K562 (cell line): ENCODE results near the gene ARF1. TPM values are rescaled to one million over a fixed set of nuclear protein-coding genes. Genes with fewer than 3 reads are reported as not detected.

Experiments used
- HDAC6 ChIP-seq: IDR thresholded peaks from 2 replicates; pipeline ENCODE4 v1.6.1; 2012; ENCODE audit warnings: low read depth, mild to moderate bottlenecking, control low read depth, inconsistent platforms, low read length, moderate library complexity
- KDM2B ChIP-seq: fragments of 250-450 bp; sonication (Bioruptor Pico); IDR thresholded peaks from 2 replicates; pipeline ENCODE4 v1.8.0; 2021; ENCODE audit warnings: mild to moderate bottlenecking, moderate library complexity
- TCFL5 ChIP-seq: fragments of 250-450 bp; sonication (Bioruptor Pico); conservative IDR thresholded peaks from 2 replicates; pipeline ENCODE4 v1.6.1; 2021; ENCODE audit warnings: mild to moderate bottlenecking, moderate library complexity, matching md5 sums
- ZC3H4 ChIP-seq: sonication (generic); formaldehyde crosslinking; IDR thresholded peaks from 2 replicates; pipeline ENCODE4 v1.9.0; 2021; ENCODE audit warnings: missing genetic modification reagents, borderline replicate concordance
- ZNF561 ChIP-seq: fragments of 450-650 bp; formaldehyde crosslinking; conservative IDR thresholded peaks from 2 replicates; pipeline ENCODE4 v1.4.0; 2020; ENCODE audit warnings: mild to moderate bottlenecking, moderate library complexity
- polyA plus RNA-seq, 8 experiments: library from polyadenylated mRNA; depleted of rRNA in 4 of 8; stranded (reverse) in 5 of 8; unstranded in 3 of 8; fragments of >200 nt; fragmentation: Nextera tagmentation in 2 of 8; fragmentation: Illumina TruSeq in 1 of 8; extraction: Ambion mirVana in 2 of 8; extraction: Trizol in 1 of 8; gene quantifications; 2 replicates each; pipeline versions ENCODE4 v1.2.1 to v1.2.3, GENCODE V29; 2011 to 2014; ENCODE audit warnings: inconsistent platforms in 1 of 8, missing spikeins in 1 of 8
- total RNA-seq, 7 experiments: library from RNA; depleted of rRNA in 6 of 7; stranded (reverse); fragments of >200 nt in 6 of 7; fragmentation: Illumina TruSeq in 2 of 7; extraction: Trizol in 2 of 7; gene quantifications; 2 replicates each; pipeline versions ENCODE4 v1.2.1 to v1.2.3, GENCODE V29; 2011 to 2021; ENCODE audit warnings: low replicate concordance in 1 of 7
- TF ChIP-seq, protein P1 (sequence below): sonication (generic); formaldehyde crosslinking; IDR thresholded peaks from 2 replicates; pipeline ENCODE4 v1.8.1; 2023; ENCODE audit warnings: mild to moderate bottlenecking, missing genetic modification reagents
- TF ChIP-seq, protein P2 (sequence below): fragments of 450-650 bp; IDR thresholded peaks from 2 replicates; pipeline ENCODE4 v1.7.1; 2018; ENCODE audit warnings: mild to moderate bottlenecking, low read depth; ENCODE audit not compliant: partially characterized antibody
- TF ChIP-seq, protein P3 (sequence below): sonication (generic); formaldehyde crosslinking; IDR thresholded peaks from 2 replicates; pipeline ENCODE4 v1.9.0; 2022; ENCODE audit warnings: mild to moderate bottlenecking, missing genetic modification reagents
- TF ChIP-seq, protein P4 (sequence below): fragments of 450-650 bp; formaldehyde crosslinking; IDR thresholded peaks from 2 replicates; pipeline ENCODE4 v1.4.0; 2020; ENCODE audit warnings: mild to moderate bottlenecking, moderate library complexity
- TF ChIP-seq, protein P5 (sequence below), 2 experiments: fragments of 450-650 bp in 1 of 2; sonication (generic) in 1 of 2; formaldehyde crosslinking in 1 of 2; IDR thresholded peaks; 2 replicates each; pipeline versions ENCODE4 v1.7.1 to v1.9.0; 2016 to 2022; ENCODE audit warnings: inconsistent platforms in 1 of 2, mild to moderate bottlenecking in 1 of 2, missing genetic modification reagents in 1 of 2

Gene ARF1
- total and polyA plus RNA-seq, 9 of the 15 experiments (the other 6 are each of a cell fraction or from before 2014, with no cell fraction given) = 69.8 to 593 (median 325) TPM

DNA sequence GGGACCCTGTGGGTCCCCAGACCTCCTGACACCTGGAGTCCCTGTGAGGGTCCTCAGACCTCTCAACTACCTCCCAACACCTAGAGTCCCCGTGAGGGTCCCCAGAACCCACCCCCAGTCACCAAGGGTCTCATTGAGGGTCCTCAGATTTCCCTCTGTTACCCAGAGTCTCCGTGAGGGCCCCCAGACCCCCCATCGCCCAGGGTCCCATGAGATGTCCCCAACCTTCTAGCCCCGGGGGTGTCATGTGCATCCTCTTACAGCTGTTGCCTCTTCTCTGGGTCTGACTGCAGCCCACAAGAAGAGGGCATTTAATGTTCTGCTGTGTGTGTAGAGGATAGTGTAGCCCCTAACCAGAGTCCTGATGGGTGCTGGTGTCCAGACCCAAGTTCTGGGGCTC lies 65.3 kb downstream of the ARF1 start (continued):
- TF ChIP-seq, protein P1, sequence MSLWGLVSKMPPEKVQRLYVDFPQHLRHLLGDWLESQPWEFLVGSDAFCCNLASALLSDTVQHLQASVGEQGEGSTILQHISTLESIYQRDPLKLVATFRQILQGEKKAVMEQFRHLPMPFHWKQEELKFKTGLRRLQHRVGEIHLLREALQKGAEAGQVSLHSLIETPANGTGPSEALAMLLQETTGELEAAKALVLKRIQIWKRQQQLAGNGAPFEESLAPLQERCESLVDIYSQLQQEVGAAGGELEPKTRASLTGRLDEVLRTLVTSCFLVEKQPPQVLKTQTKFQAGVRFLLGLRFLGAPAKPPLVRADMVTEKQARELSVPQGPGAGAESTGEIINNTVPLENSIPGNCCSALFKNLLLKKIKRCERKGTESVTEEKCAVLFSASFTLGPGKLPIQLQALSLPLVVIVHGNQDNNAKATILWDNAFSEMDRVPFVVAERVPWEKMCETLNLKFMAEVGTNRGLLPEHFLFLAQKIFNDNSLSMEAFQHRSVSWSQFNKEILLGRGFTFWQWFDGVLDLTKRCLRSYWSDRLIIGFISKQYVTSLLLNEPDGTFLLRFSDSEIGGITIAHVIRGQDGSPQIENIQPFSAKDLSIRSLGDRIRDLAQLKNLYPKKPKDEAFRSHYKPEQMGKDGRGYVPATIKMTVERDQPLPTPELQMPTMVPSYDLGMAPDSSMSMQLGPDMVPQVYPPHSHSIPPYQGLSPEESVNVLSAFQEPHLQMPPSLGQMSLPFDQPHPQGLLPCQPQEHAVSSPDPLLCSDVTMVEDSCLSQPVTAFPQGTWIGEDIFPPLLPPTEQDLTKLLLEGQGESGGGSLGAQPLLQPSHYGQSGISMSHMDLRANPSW (CRISPR knock-in tag) = no peak
- TF ChIP-seq HDAC6 (no peak), KDM2B (CRISPR knock-in tag) (no peak), ZC3H4 (no peak), ZNF561 (CRISPR knock-in tag) (no peak), TCFL5 (CRISPR knock-in tag) (no peak)
- TF ChIP-seq, protein P2, sequence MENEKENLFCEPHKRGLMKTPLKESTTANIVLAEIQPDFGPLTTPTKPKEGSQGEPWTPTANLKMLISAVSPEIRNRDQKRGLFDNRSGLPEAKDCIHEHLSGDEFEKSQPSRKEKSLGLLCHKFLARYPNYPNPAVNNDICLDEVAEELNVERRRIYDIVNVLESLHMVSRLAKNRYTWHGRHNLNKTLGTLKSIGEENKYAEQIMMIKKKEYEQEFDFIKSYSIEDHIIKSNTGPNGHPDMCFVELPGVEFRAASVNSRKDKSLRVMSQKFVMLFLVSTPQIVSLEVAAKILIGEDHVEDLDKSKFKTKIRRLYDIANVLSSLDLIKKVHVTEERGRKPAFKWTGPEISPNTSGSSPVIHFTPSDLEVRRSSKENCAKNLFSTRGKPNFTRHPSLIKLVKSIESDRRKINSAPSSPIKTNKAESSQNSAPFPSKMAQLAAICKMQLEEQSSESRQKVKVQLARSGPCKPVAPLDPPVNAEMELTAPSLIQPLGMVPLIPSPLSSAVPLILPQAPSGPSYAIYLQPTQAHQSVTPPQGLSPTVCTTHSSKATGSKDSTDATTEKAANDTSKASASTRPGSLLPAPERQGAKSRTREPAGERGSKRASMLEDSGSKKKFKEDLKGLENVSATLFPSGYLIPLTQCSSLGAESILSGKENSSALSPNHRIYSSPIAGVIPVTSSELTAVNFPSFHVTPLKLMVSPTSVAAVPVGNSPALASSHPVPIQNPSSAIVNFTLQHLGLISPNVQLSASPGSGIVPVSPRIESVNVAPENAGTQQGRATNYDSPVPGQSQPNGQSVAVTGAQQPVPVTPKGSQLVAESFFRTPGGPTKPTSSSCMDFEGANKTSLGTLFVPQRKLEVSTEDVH = no peak
- TF ChIP-seq, protein P3, sequence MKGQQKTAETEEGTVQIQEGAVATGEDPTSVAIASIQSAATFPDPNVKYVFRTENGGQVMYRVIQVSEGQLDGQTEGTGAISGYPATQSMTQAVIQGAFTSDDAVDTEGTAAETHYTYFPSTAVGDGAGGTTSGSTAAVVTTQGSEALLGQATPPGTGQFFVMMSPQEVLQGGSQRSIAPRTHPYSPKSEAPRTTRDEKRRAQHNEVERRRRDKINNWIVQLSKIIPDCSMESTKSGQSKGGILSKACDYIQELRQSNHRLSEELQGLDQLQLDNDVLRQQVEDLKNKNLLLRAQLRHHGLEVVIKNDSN = no peak
- TF ChIP-seq, protein P4, sequence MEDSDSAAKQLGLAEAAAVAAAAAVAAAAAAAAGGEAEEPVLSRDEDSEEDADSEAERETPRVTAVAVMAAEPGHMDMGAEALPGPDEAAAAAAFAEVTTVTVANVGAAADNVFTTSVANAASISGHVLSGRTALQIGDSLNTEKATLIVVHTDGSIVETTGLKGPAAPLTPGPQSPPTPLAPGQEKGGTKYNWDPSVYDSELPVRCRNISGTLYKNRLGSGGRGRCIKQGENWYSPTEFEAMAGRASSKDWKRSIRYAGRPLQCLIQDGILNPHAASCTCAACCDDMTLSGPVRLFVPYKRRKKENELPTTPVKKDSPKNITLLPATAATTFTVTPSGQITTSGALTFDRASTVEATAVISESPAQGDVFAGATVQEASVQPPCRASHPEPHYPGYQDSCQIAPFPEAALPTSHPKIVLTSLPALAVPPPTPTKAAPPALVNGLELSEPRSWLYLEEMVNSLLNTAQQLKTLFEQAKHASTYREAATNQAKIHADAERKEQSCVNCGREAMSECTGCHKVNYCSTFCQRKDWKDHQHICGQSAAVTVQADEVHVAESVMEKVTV (CRISPR knock-in tag) = no peak
- TF ChIP-seq, protein P5, sequence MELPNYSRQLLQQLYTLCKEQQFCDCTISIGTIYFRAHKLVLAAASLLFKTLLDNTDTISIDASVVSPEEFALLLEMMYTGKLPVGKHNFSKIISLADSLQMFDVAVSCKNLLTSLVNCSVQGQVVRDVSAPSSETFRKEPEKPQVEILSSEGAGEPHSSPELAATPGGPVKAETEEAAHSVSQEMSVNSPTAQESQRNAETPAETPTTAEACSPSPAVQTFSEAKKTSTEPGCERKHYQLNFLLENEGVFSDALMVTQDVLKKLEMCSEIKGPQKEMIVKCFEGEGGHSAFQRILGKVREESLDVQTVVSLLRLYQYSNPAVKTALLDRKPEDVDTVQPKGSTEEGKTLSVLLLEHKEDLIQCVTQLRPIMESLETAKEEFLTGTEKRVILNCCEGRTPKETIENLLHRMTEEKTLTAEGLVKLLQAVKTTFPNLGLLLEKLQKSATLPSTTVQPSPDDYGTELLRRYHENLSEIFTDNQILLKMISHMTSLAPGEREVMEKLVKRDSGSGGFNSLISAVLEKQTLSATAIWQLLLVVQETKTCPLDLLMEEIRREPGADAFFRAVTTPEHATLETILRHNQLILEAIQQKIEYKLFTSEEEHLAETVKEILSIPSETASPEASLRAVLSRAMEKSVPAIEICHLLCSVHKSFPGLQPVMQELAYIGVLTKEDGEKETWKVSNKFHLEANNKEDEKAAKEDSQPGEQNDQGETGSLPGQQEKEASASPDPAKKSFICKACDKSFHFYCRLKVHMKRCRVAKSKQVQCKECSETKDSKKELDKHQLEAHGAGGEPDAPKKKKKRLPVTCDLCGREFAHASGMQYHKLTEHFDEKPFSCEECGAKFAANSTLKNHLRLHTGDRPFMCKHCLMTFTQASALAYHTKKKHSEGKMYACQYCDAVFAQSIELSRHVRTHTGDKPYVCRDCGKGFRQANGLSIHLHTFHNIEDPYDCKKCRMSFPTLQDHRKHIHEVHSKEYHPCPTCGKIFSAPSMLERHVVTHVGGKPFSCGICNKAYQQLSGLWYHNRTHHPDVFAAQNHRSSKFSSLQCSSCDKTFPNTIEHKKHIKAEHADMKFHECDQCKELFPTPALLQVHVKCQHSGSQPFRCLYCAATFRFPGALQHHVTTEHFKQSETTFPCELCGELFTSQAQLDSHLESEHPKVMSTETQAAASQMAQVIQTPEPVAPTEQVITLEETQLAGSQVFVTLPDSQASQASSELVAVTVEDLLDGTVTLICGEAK (IDR thresholded peaks at IDR 0.05) = no peak
- TF ChIP-seq, protein P5 (CRISPR knock-in tag; IDR thresholded peaks at IDR 0.05) = no peak
